NCI-H1436 treated with DMSO at 0.1 percent for 48 hours (cell line): ENCODE results near the gene SYT8.
"Not testable (repeated sequence)": the region's sequence is repeated elsewhere in the genome, so short reads cannot be mapped to it uniquely, and the experiment has no call there.

Experiments
- DNase-seq: peaks from one replicate; lab custom pipeline; 2025; lab: John Stamatoyannopoulos, UW

The SYT8 gene

GRCh38 chr11:1873813-1874150 lies 39.0 kb downstream of the SYT8 start:
- DNase-seq: not testable (repeated sequence)

- DNase-seq: not testable (repeated sequence)
Observed at GRCh38 chr11:1874441-1875092, 39.8 kb downstream of the SYT8 start.

- DNase-seq: no peak
Observed at GRCh38 chr11:1875093-1875850, 40.5 kb downstream of the SYT8 start.

GRCh38 chr11:1875851-1876301 lies 41.1 kb downstream of the SYT8 start:
- not testable (repeated sequence) for DNase-seq

- no peak for DNase-seq
Observed at GRCh38 chr11:1876361-1877063, 41.7 kb downstream of the SYT8 start.

- DNase-seq: no peak
Observed at GRCh38 chr11:1877211-1878136, 42.7 kb downstream of the SYT8 start.

GRCh38 chr11:1878137-1879031 lies 43.6 kb downstream of the SYT8 start:
- DNase-seq: no peak

- no peak for DNase-seq
Observed at GRCh38 chr11:1879342-1879940, 44.7 kb downstream of the SYT8 start.

GRCh38 chr11:1879941-1880720 lies 45.3 kb downstream of the SYT8 start:
- no peak for DNase-seq

GRCh38 chr11:1880746-1881441 lies 46.1 kb downstream of the SYT8 start:
- no peak for DNase-seq

GRCh38 chr11:1881442-1882264 lies 46.9 kb downstream of the SYT8 start:
- no peak for DNase-seq

GRCh38 chr11:1882265-1883238 lies 47.8 kb downstream of the SYT8 start:
- no peak for DNase-seq

- DNase-seq: no peak
Observed at GRCh38 chr11:1883346-1884302, 48.8 kb downstream of the SYT8 start.

- DNase-seq: no peak
Observed at GRCh38 chr11:1884303-1884700, 49.5 kb downstream of the SYT8 start.

- not testable (repeated sequence) for DNase-seq
Observed at GRCh38 chr11:1886551-1886950, 51.8 kb downstream of the SYT8 start.
